SKM-1 (cell line): ENCODE results near the gene BRCC3.
A peak's percentile ranks its signal among the peaks of the same experiment; 100 is the strongest.
"Not testable (repeated sequence)": the region's sequence is repeated elsewhere in the genome, so short reads cannot be mapped to it uniquely, and the experiment has no call there.

Experiments
- DNase-seq: peaks from one replicate; lab custom pipeline; 2025; ENCODE audit not compliant: unreplicated experiment; lab: John Stamatoyannopoulos, UW

BRCC3 gene

GRCh38 chrX:155143959-155144548 lies 72.7 kb downstream of the BRCC3 start:
- DNase-seq, result no peak

DNA sequence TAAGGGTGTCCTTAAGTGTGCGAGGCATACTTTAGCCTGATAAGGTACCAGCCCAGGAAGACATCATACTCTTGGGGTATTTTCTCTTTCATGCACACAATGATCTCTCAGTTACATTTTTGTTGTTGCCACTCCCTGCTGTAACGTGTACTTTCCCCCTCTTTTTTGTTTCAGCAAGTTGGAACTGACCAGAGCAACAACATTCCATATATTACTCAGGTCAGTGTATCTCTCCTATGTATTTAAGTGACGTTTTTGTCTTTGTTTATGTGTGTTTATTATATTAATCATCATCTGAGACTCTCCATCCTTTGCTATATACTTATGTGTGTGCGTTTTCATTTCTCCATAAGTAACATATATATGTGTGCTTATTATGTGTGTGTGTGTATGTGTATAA lies 73.6 kb downstream of the BRCC3 start:
- no peak for DNase-seq

DNA sequence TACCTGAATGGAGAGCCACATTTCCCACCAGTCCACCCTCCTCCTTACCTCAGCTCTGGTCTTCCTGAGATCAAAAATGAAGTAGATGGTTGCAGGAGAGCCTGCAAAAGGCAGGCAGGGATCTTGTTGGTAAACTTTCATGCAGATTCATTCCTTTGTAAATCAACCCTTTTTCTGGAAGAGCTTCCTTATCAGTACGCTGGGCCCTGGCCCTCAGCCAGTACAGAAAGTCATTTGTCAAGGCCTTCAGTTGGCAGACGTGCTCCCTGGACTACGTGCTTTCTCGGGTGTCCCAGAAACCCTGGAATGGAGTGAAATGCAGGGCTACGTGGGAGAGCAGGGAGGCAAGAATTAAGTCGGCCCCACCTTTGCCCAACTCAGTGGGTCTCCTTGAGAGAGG lies 76.3 kb downstream of the BRCC3 start:
- not testable (repeated sequence) for DNase-seq

DNA sequence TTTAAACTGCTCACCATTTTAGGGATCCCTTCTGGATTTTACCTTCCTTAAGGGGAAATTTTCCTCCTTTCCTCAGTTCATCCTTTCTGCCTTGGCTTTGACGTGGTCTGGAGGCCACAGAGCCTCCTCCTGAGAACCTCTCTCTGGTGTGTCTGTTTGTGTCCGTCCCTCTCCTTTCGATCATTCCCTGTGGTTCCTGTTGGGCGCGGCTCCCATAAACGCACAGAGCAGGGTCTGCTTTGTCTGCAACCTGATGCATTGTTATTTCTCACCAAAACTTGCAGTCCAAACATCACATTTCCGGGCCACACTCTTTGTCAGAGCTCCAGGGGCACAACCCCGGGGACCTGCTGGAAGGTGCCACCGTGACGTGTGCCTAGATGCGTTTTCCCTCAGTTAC lies 76.9 kb downstream of the BRCC3 start:
- DNase-seq, result not testable (repeated sequence)

GRCh38 chrX:155148724-155149537 lies 77.6 kb downstream of the BRCC3 start:
- DNase-seq, result peak; percentile 18

- no peak for DNase-seq
Observed at GRCh38 chrX:155169881-155170280, 98.6 kb downstream of the BRCC3 start.
